Testis (tissue), 2 donors: ENCODE results near the gene L2HGDH.

ENCODE experiments used
- POLR2A ChIP-seq: fragments of 450-650 bp; IDR thresholded peaks from one replicate; pipeline ENCODE4 v1.6.1; 2017; ENCODE audit warnings: antibody characterized with exemption, mild to moderate bottlenecking, moderate library complexity
- TF ChIP-seq, protein P1 (sequence below), 3 experiments: fragments of 450-650 bp in 2 of 3; fragments of 200-600 bp in 1 of 3; sonication (generic) in 1 of 3; IDR thresholded peaks; one replicate each; pipeline ENCODE4 v1.5.1; 2016 to 2019; ENCODE audit warnings: antibody characterized with exemption in 3 of 3, mild to moderate bottlenecking in 2 of 3, moderate library complexity in 1 of 3

DNA sequence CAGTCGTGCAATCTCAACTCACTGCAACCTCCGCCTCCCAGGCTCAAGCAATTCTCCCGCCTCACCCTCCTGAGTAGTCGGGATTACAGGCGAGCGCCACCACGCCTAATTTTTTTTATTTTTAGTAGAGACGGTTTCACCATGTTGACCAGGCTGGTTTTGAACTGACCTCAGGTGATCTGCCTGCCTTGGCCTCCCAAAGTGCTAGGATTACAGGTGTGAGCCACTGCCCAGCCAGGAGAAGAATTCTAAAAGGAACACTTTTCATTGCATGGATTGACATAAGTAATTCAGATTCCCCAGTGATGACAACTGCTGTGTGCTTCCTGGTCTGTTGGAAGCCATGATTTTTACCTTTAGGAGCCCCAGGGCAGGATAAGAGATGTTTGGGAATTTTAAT lies 22.2 kb upstream of the L2HGDH start:
- TF ChIP-seq POLR2A: no peak
- TF ChIP-seq, protein P1, sequence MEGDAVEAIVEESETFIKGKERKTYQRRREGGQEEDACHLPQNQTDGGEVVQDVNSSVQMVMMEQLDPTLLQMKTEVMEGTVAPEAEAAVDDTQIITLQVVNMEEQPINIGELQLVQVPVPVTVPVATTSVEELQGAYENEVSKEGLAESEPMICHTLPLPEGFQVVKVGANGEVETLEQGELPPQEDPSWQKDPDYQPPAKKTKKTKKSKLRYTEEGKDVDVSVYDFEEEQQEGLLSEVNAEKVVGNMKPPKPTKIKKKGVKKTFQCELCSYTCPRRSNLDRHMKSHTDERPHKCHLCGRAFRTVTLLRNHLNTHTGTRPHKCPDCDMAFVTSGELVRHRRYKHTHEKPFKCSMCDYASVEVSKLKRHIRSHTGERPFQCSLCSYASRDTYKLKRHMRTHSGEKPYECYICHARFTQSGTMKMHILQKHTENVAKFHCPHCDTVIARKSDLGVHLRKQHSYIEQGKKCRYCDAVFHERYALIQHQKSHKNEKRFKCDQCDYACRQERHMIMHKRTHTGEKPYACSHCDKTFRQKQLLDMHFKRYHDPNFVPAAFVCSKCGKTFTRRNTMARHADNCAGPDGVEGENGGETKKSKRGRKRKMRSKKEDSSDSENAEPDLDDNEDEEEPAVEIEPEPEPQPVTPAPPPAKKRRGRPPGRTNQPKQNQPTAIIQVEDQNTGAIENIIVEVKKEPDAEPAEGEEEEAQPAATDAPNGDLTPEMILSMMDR (IDR thresholded peaks at IDR 0.05): no peak
